ENCODE results near the gene CNOT3. TPM values are rescaled to one million over a fixed set of nuclear protein-coding genes. Genes with fewer than 3 reads are reported as not detected.
A peak's percentile ranks its signal among the peaks of the same experiment; 100 is the strongest.
"Not testable (repeated sequence)": the region's sequence is repeated elsewhere in the genome, so short reads cannot be mapped to it uniquely, and the experiment has no call there.

CNOT3 gene
- total RNA-seq, 1 donor from 2014 or later = 17.6 TPM

GRCh38 chr19:54180691-54181091 is 43.1 kb downstream of the CNOT3 start:
- intact Hi-C loops (cut with DNase I) = no loop called here
- DNase-seq (ENCODE audit: missing footprints) = no peak
- ATAC-seq = no peak

GRCh38 chr19:54181894-54182293 is 44.3 kb downstream of the CNOT3 start:
- DNase-seq (ENCODE audit: missing footprints); intact Hi-C loops (cut with DNase I); ATAC-seq: not testable (repeated sequence)

DNA sequence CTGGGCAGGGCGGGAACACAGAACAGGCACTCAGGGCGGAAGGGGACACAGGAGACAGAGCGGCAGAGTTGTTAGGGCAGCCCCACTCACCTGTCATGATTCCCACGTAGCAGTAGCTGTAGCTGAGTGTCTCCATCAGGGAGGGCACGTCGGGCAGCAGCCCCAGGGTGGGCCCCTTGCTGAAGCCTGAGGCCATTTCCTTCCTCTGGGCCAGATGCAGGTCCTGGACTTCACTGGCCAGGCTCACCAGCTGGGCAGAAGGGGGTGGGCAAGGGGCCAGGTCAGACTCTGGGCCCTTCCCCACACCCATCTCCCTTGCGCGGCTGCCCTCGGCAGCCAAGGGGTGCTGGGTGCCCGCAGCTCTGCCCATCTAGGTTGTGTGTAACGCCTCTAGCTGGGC is 45.9 kb downstream of the CNOT3 start:
- intact Hi-C loops (cut with DNase I) = no loop called here
- ATAC-seq (no peak), DNase-seq (ENCODE audit: missing footprints) (no peak)

DNA sequence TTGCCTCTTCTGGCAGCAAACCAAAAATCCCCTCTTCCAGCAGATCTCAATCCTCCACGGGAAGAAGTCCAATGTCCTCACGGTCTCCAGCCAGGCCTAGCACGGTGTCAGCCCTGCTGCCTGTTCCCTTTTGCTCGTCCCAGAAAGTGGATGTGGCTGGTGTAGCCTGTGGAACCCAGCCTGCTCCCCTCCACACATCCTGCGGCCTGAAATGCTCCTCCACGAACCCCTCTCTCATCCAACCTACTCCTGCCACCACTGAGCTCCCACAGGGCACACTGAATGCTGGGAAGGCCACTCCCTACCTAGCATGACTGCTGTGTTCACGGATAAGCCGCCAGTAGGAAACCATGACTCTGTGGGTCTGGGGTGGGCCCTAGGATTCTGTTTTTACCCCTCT is 48.8 kb downstream of the CNOT3 start:
- no peak for DNase-seq (ENCODE audit: missing footprints)
- intact Hi-C loops (cut with DNase I) = no loop called here
- ATAC-seq = no peak

DNA sequence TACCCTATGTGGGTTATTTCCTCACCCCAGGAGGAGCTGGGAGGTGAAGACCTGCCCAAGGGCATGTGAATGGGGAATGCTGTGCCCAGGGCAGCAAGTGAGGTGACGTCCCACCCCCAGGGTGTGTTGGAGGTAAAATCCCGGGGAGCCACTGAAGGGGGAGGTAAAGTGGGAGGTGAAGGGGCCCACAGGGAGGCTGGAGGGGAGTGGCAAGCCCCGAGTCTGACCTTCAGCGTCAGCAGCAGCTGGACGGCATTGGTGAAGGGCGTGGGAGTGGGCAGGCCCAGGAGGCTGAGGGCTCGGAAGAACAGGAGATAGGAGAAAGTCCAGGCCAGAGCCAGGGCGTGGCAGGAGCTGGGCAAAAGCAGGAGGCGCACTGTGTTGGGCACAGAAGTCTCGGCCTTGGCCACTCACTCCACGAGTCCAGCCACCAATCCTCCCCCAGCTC is 49.4 kb downstream of the CNOT3 start:
- intact Hi-C loops (cut with DNase I) = no loop called here
- DNase-seq (ENCODE audit: missing footprints) = no peak
- ATAC-seq = no peak

DNA sequence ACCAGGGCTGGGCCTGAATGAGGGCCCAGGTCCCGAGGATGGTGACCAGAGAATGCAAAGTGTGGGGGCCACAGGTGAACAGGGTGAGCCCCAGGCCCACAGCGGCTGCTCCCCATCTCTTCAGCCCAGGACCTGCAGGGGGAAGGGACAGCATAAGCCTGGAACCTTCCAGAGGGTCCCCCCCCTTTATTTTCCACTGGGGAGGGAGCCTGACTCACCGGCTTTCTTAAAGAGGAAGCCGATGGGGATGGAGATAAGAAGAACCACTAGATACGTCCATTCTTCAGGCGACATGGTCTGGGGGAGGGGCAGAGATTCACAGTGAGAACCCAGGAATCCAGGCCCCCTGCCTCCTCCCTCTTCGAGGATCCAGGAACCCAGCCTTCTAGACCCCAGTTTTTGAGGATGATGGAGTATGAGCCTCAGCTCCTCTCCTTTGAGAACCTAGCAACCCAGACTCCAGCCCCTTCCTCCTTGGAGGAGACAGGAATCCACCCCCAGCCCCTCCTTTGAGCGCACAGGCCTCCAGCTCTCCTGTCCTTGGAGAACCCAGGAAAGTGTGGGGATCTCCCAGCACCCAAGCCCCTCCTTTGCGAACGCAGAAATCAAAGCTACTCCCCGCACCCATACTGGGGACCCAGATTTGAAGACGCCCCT is 50.8 kb downstream of the CNOT3 start:
- ATAC-seq (no peak), DNase-seq (ENCODE audit: missing footprints) (no peak)
- intact Hi-C loops (cut with DNase I) = no loop called here

DNA sequence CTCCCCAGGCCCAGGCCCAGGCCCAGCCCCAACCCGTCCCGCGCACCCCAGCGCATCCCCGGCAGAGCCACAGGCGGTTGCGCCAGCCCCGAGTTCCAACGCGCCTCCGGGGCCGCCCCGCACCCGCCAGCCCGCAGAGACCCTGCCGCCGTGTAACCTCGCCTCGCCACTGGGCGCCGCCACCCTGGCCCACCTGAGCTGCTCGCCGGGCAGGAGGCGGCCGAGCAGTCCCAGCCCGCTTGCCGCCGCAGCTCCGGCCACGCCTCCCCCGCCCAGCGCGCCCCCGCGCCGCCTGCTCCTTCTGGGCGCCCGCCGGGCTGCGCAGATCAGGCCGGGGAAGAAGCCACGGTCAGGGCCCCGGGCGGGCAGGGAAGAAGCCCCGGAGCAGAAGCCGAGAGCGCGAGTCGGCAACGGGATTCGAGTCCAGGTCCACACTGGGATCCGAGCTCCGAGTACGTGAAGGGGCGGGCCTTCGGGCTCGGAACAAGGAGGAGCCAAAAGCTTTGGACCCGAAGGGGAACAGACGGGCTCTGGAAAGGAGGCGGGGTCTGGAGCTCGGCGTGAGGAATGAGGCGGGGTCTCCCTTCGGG is 51.7 kb downstream of the CNOT3 start, which contains the start of gene MBOAT7:
TSS of gene MBOAT7 (minus strand) at position 436 of the 590 bp plus-strand sequence. CDS start 1,072 bp downstream, outside the sequence.
- intact Hi-C loops (cut with DNase I) = no loop called here
- ATAC-seq (peak; percentile 0), DNase-seq (ENCODE audit: missing footprints) (no peak)

DNA sequence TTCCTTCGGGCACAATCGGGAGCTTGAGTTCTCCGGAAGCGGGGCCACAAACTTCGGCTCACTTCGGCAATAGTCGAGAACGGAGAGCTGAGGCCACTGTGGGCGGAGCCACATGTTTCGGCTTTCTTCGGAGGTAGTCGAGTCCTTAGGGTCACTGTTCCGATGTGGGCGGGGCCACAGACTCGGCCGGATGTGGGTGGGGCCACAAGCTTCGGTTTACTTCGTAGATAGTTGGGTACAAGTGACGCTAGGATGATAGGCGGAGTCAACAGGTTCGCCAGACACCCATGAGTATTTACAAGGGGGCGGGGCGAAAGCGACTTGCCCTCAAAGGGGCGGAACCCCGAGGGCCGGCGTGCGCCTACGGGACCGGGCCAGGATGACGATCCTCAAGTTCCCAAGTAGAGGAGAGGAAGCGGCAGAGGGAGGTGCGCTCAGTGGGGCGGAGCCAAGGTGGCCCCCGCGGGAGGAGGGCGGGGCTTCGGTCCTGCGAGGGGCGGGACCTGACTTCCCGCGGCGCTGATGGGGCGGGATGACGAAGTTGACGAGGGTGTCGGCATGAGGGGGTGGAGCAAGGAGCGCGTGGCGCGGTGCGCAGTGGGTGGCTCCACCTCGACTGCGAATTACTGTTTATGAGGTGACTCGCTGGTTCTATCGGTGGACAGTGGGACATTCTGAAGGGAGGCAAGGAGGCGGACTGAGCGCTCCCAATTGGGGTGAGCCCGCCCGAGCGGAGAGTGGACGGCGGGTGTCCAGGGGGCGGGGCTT is 52.4 kb downstream of the CNOT3 start:
- DNase-seq (ENCODE audit: missing footprints) (peak; percentile 100), ATAC-seq (peak; percentile 80)
- intact Hi-C loops (cut with DNase I) = loop anchor here (5.0 kb wide), 2 partner anchors 73 to 323 kb away; partner anchors contain the start of genes MYADM, PRPF31 and TFPT

DNA sequence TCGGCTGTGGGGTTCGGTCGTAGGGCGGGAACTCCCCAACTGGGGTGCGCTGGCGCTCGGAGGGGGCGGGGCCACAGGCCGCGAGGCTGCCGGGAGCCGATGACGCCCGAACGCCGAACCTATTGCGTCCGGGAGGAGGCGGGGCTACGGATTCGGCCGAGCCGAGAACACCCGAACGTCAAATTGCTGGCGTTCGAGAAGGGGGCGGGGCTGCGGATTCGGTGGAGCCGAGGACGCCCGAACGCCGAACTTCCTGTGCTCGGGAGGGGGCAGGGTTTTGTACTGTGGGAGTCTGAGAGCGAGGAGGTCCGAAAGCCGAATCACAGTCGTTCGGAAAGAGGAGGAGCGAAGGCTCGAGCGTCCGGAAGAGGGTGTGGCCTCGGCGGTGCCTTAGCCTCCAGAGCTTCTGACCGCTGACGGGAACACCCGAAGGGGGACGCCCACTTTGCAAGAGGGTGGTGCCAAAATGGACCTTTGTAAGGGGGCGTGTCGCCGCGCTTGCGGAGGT is 53.0 kb downstream of the CNOT3 start:
- intact Hi-C loops (cut with DNase I) = loop anchor here (5.0 kb wide), 2 partner anchors 73 to 323 kb away; partner anchors contain the start of genes MYADM, PRPF31 and TFPT
- DNase-seq (ENCODE audit: missing footprints) (peak; percentile 100), ATAC-seq (peak; percentile 82)

GRCh38 chr19:54191011-54191810 is 53.6 kb downstream of the CNOT3 start, which contains the start of gene TSEN34:
TSEN34 (plus strand) TSS chr19:54191308; CDS start chr19:54191365, 57 bp downstream.
- ATAC-seq = peak; percentile 47
- intact Hi-C loops (cut with DNase I) = loop anchor here (5.0 kb wide), 2 partner anchors 74 to 324 kb away; partner anchors contain the start of genes MYADM, PRPF31 and TFPT
- DNase-seq (ENCODE audit: missing footprints) = peak; percentile 96

- intact Hi-C loops (cut with DNase I) = loop anchor here (5.0 kb wide), 2 partner anchors 75 to 325 kb away; partner anchors contain the start of genes MYADM, PRPF31 and TFPT
- no peak for DNase-seq (ENCODE audit: missing footprints)
- no peak for ATAC-seq
Observed at GRCh38 chr19:54191811-54192453, 54.4 kb downstream of the CNOT3 start.

- intact Hi-C loops (cut with DNase I) = loop anchor here (5.0 kb wide), 2 partner anchors 76 to 326 kb away; partner anchors contain the start of genes MYADM, PRPF31 and TFPT
- DNase-seq (ENCODE audit: missing footprints) = no peak
- no peak for ATAC-seq
Observed at GRCh38 chr19:54193011-54193410, 55.4 kb downstream of the CNOT3 start.

DNA sequence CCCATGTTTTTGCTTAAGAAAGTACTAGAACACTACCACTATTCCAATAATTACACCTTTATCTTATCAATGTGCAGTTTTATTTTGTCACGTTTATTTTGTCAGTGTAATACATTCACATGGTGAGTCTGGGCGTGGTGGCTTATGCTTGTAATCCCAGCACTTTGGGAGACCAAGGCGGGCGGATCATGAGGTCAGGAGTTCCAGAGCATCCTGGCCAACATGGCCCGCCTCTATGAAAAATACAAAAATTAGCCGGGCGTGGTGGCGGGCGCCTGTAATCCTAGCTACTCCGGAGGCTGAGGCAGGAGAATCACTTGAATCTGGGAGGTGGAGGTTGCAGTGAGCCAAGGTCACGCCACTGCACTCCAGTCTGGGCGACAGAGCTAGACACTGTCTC is 56.9 kb downstream of the CNOT3 start:
- not testable (repeated sequence) for ATAC-seq; DNase-seq (ENCODE audit: missing footprints)
- intact Hi-C loops (cut with DNase I) = loop anchor here (5.0 kb wide), 2 partner anchors 77 to 327 kb away; partner anchors contain the start of genes MYADM, PRPF31 and TFPT

GRCh38 chr19:54196536-54196935 is 59.0 kb downstream of the CNOT3 start:
- DNase-seq (ENCODE audit: missing footprints) (no peak), ATAC-seq (no peak)
- intact Hi-C loops (cut with DNase I) = no loop called here

GRCh38 chr19:54197121-54197520 is 59.6 kb downstream of the CNOT3 start:
- no peak for ATAC-seq
- intact Hi-C loops (cut with DNase I) = no loop called here
- DNase-seq (ENCODE audit: missing footprints) = no peak

DNA sequence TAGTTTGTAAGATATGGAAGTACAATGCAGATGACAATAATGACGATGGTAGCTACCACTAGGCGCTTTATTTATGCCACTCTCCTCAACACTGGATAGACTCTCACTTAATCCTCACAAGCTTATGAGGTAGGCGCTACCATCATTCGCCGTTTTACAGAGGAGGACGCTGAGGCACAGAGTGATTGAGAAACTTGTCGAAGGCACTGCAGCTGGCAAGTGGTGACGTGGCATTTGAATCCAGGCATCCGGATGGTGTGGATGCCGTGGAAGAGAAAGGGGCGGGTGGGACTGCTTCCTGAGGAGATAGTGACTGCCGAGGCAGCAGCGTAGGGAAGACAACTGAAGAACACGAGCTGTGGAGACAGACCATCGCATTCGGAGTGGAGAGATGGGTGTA is 61.8 kb downstream of the CNOT3 start:
- DNase-seq (ENCODE audit: missing footprints) (no peak), ATAC-seq (no peak)
- intact Hi-C loops (cut with DNase I) = no loop called here

- DNase-seq (ENCODE audit: missing footprints) = no peak
- intact Hi-C loops (cut with DNase I) = no loop called here
- no peak for ATAC-seq
Observed at GRCh38 chr19:54201172-54201701, 63.7 kb downstream of the CNOT3 start.
